K562 (cell line): ENCODE measurements around the gene HMGCL. TPM values are rescaled to one million over a fixed set of nuclear protein-coding genes. Genes with fewer than 3 reads are reported as not detected.

Experiments used
- HNRNPH1 ChIP-seq: fragments of 200-400 bp; formaldehyde crosslinking; optimal IDR thresholded peaks from 2 replicates; pipeline ENCODE3; 2017; ENCODE audit warnings: low read depth, mild to moderate bottlenecking, low read length, moderate library complexity
- ILK ChIP-seq: fragments of 450-650 bp; IDR thresholded peaks from 2 replicates; pipeline ENCODE4 v1.6.1; 2016; ENCODE audit warnings: missing genetic modification characterization, low read depth, mild to moderate bottlenecking, missing compliant biosample characterization, moderate library complexity, borderline replicate concordance
- KLF1 ChIP-seq: fragments of 450-650 bp; IDR thresholded peaks from 2 replicates; pipeline ENCODE4 v1.6.1; 2016; ENCODE audit warnings: missing genetic modification characterization, missing compliant biosample characterization
- PBX2 ChIP-seq, 2 experiments: IDR thresholded peaks in 1 of 2; conservative IDR thresholded peaks in 1 of 2; 2 replicates each; pipeline ENCODE4 v1.6.1; 2016; ENCODE audit warnings: low read depth in 2 of 2, mild to moderate bottlenecking in 1 of 2, missing compliant biosample characterization in 1 of 2, missing genetic modification characterization in 1 of 2, moderate library complexity in 1 of 2
- SAP30 ChIP-seq: fragments of 200-600 bp; sonication (generic); IDR thresholded peaks from 2 replicates; pipeline ENCODE4 v1.6.1; 2012; ENCODE audit warnings: borderline replicate concordance, low read depth, mild to moderate bottlenecking, moderate library complexity, low read length, control low read depth, inconsistent platforms; ENCODE audit not compliant: insufficient read depth, poor library complexity, severe bottlenecking
- THAP7 ChIP-seq: fragments of 250-450 bp; sonication (Bioruptor Pico); IDR thresholded peaks from 2 replicates; pipeline ENCODE4 v1.5.0; 2021
- ZFP1 ChIP-seq: fragments of 450-650 bp; formaldehyde crosslinking; IDR thresholded peaks from 2 replicates; pipeline ENCODE4 v1.4.0; 2020; ENCODE audit warnings: mild to moderate bottlenecking, mixed read lengths
- ZFPM2 ChIP-seq: fragments of 250-450 bp; sonication (Bioruptor Pico); IDR thresholded peaks from 2 replicates; pipeline ENCODE4 v1.5.1; 2022; ENCODE audit warnings: mild to moderate bottlenecking
- ZNF444 ChIP-seq: fragments of 250-450 bp; sonication (Bioruptor Pico); IDR thresholded peaks from 2 replicates; pipeline ENCODE4 v1.4.0; 2020; ENCODE audit warnings: mild to moderate bottlenecking, moderate library complexity
- polyA plus RNA-seq, 8 experiments: library from polyadenylated mRNA; depleted of rRNA in 4 of 8; stranded (reverse) in 5 of 8; unstranded in 3 of 8; fragments of >200 nt; fragmentation: Nextera tagmentation in 2 of 8; fragmentation: Illumina TruSeq in 1 of 8; extraction: Ambion mirVana in 2 of 8; extraction: Trizol in 1 of 8; gene quantifications; 2 replicates each; pipeline versions ENCODE4 v1.2.1 to v1.2.3, GENCODE V29; 2011 to 2014; ENCODE audit warnings: inconsistent platforms in 1 of 8, missing spikeins in 1 of 8
- total RNA-seq, 7 experiments: library from RNA; depleted of rRNA in 6 of 7; stranded (reverse); fragments of >200 nt in 6 of 7; fragmentation: Illumina TruSeq in 2 of 7; extraction: Trizol in 2 of 7; gene quantifications; 2 replicates each; pipeline versions ENCODE4 v1.2.1 to v1.2.3, GENCODE V29; 2011 to 2021; ENCODE audit warnings: low replicate concordance in 1 of 7
- TF ChIP-seq, protein P1 (sequence below): fragments of 250-450 bp; sonication (Bioruptor Pico); IDR thresholded peaks from 2 replicates; pipeline ENCODE4 v1.4.0; 2020; ENCODE audit warnings: mild to moderate bottlenecking, moderate library complexity

Gene HMGCL
- total and polyA plus RNA-seq, 9 of the 15 experiments (the other 6 are each of a cell fraction or from before 2014, with no cell fraction given), result 18.0 to 82.2 (median 24.2) TPM

GRCh38 chr1:23868557-23869016, 43.4 kb upstream of the HMGCL start (continued):
- TF ChIP-seq ILK (no peak), HNRNPH1 (no peak), PBX2 (CRISPR knock-in tag; IDR thresholded peaks at IDR 0.05; ENCODE audit: low read depth) (no peak), PBX2 (tag; conservative IDR thresholded peaks at IDR 0.05; ENCODE audit: low read depth) (no peak), ZFPM2 (CRISPR knock-in tag) (no peak), THAP7 (CRISPR knock-in tag) (no peak), SAP30 (no peak), ZFP1 (CRISPR knock-in tag) (0 out of 2 replicates have a peak, but pooled peaks have one; percentile 51), KLF1 (tag) (no peak), ZNF444 (CRISPR knock-in tag) (no peak)
- TF ChIP-seq, protein P1, sequence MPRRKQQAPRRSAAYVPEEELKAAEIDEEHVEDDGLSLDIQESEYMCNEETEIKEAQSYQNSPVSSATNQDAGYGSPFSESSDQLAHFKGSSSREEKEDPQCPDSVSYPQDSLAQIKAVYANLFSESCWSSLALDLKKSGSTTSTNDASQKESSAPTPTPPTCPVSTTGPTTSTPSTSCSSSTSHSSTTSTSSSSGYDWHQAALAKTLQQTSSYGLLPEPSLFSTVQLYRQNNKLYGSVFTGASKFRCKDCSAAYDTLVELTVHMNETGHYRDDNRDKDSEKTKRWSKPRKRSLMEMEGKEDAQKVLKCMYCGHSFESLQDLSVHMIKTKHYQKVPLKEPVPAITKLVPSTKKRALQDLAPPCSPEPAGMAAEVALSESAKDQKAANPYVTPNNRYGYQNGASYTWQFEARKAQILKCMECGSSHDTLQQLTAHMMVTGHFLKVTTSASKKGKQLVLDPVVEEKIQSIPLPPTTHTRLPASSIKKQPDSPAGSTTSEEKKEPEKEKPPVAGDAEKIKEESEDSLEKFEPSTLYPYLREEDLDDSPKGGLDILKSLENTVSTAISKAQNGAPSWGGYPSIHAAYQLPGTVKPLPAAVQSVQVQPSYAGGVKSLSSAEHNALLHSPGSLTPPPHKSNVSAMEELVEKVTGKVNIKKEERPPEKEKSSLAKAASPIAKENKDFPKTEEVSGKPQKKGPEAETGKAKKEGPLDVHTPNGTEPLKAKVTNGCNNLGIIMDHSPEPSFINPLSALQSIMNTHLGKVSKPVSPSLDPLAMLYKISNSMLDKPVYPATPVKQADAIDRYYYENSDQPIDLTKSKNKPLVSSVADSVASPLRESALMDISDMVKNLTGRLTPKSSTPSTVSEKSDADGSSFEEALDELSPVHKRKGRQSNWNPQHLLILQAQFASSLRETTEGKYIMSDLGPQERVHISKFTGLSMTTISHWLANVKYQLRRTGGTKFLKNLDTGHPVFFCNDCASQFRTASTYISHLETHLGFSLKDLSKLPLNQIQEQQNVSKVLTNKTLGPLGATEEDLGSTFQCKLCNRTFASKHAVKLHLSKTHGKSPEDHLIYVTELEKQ (CRISPR knock-in tag), result no peak
